Superior temporal gyrus (tissue), 1 donor: ENCODE data around the gene ODAD2.

Experiments
- DNase-seq: peaks from one replicate; pipeline ENCODE4 v3.0.0-alpha.2; 2016; ENCODE audit errors: extremely low spot score

ODAD2 gene

DNA sequence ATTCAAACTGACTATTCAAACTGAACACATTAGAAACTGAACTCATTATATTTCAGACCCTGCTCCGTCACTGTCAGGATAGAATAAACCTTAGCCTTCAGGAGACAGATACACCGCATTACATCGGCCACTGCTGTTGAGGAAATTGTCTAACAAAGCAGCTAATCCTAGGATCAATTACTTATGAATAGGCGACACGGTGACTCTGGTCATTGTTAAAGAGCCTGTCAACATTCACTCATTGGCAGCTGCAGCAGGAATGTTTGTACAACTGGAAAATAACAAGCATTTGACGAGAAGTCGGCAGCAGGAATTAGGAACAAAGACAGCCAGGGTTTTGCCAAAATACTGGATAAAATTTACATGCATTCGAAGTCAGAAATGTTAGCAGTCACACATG, 141.3 kb downstream of the ODAD2 start:
- no peak for DNase-seq

DNA sequence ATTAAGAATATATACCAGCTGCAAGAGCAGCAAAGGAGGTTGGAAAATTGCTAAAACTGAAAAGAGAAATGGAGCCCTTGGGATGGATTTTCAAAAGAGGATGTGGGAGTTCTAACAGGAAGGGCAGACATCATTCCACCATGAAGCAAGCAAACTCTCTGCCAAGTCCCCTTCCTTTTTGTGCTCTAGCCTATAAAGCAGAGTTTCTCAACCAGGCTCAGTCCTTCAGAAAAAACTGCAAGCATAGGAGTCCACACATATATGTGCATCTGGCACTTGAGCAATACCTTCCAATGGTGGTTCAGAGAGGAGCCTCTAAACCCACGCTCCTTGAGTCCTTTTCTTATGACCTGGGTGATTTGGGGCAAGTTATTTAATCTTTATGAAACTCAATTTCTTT, 154.7 kb downstream of the ODAD2 start:
- DNase-seq = no peak

DNA sequence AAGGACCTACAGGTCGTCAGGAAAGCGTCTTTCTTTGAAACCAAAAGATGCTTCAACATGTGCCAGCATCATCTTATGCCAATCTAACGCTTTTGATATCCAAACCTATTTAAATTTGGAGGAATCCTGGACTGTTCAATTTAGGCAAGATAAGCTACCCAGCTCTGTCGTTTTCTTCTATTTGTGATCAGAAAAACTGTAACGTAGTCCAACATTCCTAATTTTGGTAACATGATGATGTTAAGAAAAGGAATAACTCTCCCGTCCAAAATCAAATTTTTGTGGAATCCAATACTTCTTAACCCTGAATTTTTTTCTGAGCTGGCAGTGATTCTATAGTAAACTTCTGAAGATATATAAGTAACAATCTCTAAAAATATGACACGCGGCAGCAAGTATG, 160.0 kb downstream of the ODAD2 start:
- no peak for DNase-seq

DNA sequence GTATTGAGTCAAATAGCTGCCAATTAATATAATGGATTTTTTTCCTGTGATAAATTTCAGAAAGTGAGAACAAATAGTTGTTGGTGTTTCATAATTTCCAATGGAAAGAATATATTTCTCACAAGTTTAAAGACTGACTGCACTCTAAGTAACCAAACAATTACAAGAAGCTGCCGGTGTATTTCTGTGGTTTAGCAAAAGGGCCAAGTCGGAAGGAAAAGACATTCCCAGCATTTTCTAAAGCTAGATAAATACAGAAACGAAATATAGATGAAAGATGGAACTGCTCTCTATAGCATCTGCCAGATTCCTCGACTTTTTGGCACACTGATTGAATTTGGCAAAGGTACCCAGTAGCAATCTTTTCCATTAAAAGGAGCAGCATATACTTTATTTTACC, 160.5 kb downstream of the ODAD2 start:
- DNase-seq = no peak

DNA sequence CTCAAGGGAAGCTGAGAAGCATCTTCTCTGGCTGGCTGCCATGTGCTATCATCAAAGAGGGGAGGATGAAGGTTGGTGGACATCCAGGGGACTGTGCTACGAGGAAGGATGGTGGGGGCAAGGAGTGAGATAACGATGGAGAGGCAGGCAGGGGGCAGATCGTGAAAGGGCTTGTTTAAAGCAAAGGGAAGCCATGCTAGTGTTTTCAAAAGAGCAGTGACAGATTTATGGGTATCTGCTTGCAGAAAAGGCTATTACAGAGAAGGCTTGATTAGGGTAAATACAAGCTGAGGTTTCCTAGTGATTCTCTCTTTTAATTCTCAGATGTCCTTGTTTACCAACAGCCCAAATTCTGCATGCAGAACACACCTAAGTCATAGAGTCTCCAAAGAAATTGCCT, 164.4 kb downstream of the ODAD2 start:
- no peak for DNase-seq

DNA sequence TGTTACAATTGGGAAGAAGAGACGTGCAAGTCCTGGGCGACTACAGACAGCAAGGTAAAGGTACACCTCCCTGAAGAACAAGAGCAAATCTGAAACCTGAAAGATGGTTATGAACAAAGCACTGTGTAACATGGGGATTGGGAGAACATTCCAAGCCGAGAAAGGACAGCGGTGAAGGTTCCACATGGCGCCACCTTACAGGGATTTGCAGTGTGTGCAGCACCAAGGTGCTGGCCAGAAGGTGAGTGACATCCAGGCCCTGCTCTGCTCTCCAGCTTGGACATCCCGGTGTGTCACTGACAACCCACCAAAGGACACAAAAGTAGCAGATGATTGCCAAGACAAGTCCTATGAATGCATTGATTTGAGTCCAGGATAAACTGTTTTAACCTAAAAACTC, 165.1 kb downstream of the ODAD2 start:
- DNase-seq = no peak

DNA sequence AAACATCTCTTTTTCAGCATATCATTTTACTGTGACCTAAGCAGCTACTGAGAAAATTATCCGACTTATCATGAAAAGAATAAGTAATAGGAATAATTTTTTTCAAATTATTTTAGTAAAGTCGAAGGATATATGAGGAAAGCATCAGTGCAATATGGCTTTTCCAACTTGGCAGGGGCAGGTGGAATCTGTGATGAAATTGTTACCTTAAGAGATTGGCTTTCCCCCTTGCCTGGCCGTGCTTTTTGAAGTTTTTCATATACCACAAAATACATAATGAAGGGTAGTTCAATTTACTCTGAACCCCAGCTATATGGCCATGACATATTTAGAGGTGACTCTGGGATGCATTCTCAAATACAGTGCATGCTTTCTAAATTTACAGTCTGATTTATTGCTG, 166.1 kb downstream of the ODAD2 start:
- DNase-seq = no peak

DNA sequence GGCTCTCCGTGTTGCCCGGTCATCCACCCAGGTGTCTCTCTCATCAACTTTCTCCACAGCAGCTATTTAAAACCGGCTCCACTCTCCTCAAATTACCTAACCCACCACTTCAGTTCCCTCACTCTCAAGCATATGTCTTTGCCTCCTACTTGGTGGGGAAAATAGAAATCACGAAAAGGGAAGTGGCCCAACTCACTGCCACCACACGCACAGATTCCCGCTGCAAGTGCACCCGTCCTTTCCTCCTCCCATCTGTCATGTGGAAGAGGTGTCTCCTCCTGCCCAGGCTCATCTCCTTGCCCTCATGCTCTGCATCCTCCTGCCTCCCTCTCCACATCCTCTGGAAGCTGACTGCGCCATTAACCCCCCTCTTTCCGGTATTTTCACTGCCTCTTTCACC, 172.5 kb downstream of the ODAD2 start:
- DNase-seq = no peak

DNA sequence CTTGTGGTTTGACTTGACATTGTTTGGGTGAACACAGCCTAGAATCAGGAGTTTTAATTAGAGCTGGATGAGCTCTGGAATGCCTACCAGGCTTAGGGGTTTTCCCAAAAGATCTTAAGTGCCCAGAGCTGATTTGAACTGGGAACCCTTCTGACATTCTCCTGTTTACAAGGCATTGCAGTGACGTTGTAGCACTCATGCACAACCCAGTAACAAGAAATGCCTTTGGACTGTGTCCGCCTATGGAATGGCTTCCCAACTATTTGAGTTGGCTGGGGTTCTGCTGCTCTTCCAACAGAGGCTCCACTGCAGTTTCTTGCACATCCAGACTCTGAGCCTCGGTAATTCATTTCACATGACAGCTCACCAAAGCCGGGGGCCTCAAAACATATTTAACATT, 176.6 kb downstream of the ODAD2 start:
- DNase-seq = no peak

DNA sequence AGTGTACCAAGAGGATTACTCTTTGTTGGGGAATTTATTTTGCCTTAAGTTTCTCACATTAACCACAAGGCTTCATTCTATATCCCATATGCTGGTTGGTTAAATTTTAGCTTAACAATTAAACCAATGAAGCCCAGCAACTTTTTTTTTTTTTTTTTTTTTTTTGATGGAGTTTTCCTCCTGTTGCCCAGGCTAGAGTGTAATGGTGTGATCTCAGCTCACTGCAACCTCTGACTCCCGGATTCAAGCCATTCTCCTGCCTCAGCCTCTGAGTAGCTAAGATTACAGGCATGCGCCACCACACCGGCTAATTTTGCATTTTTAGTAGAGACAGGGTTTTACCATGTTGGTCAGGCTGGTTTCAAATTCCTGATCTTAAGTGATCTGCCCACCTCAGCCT, 178.2 kb downstream of the ODAD2 start:
- DNase-seq = no peak

DNA sequence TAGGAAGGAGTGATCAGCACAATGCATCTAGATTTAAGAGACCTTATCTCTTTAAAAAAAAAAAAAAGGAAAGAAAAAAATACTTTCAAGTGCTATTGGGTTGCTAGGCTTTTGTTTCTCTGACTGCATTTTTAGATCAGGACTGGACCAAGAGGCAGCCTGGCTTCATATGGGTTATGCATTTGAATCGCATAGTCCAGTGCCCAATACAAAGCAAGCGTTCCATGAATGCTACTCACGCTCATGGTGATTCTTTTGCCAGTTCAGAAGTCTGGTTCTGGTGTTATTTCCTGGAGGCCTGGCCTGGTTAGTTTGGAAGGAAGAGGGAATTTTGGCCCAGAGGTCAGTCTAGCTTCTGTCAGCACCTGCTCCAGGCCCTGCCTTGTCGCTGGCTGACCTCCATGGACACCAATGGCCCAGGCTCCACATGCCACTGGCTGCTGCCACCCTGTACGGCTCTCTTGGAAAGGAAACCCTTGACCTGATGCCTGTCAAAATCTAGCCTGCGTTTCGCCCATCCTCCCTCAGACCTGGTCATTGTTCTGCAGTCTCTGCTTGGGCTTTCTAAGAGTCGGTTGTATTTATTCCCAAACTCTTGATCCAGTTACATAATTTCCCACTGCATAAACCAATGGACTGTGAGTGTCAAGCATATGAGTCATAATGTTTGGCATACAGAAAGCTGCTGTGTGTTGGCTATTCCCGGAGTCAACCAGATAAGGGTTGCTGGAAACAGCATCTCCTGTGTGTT, 178.9 kb downstream of the ODAD2 start:
- DNase-seq = peak; percentile 19

DNA sequence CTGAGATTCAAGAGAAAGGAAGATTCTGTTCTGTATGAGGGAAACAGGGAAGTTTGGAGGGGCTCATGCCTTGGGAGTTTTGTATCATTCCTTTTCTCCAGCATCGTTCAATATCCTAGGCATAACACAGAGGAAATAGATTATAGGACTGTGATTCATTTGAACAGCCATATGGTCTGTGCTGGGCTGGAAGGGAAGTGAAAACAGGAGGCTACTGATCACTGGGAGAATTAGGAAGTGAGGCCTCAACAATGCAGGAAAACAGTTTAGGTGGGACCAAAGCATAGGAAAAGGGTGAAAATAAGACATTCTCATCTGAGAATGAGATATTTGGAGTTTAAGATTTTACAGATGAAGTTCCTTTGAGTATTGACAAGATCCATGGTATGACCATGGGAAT, 182.6 kb downstream of the ODAD2 start:
- no peak for DNase-seq

DNA sequence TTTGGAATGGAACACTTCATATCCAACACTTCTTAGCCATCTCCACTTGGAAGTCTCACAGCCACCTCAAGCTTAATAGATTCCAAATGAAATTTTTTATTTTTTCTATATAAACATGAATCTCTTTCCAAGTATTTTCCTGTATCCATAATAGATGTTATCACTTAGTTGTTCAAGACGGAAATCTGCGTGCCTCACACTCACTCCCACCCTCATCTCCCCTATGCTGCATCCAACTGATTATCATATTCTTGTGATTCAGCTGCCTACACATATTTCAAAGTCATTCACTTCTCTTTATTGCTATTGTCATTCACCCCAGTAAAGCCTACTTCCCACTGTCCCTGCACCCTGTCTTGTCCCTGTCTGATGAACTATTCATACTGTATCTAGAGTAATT, 183.0 kb downstream of the ODAD2 start:
- DNase-seq = no peak

DNA sequence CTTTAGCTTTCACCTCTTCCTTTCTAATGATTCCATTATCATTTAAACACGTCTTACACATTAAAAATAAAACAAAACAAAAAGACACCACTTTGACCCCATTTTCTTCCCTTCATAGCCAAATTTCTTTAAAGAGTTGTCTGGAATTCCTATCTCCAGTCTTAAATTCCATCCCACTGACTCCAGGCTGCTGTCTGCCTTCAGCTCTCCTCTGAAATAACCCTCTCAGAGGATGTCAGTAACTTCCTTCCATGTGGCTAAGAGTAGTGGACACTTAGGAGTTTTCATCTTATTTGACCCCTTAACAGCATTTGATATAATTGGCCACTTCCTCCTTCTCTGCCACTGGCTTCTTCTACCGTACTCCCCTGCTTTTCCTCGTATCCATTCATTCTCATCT, 183.6 kb downstream of the ODAD2 start:
- no peak for DNase-seq

DNA sequence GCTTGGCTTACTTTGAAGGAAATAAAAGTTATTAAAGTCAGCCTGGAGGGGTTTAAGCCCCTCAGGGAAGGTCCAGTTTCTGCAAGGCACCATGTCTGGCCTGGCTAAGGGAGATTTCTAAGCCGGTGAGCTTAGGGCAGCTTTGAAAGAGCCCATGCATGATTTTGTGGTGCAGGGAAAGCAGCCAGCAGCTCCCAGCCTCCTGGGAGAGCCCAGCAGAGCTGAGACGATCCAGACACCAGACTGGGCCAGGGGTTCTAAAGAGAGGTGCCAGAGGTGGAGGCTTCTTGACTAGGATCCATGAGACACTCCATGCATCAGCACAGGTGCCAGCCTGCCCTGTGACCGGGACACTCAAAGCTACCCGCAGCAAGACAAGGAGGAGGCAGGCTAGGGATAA, 193.7 kb downstream of the ODAD2 start:
- no peak for DNase-seq

DNA sequence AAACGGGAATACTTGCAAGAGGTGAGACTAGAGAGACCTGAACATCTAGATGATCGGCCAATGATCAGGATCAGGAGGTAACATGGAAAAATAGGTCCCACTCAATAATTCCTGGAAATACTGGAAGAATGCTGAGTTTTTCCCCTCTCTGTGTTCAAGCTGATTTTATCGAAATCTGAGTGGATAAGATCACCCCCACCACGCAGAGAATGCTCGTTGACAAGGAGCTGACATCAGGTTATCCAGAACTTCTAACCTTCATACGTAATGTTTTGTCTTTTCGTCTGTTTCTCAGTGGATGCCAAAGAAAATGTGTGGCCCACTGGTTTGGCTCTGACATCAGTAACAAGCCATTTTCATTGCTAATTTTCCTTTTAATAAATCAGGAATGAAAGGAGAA, 194.7 kb downstream of the ODAD2 start:
- DNase-seq = no peak

DNA sequence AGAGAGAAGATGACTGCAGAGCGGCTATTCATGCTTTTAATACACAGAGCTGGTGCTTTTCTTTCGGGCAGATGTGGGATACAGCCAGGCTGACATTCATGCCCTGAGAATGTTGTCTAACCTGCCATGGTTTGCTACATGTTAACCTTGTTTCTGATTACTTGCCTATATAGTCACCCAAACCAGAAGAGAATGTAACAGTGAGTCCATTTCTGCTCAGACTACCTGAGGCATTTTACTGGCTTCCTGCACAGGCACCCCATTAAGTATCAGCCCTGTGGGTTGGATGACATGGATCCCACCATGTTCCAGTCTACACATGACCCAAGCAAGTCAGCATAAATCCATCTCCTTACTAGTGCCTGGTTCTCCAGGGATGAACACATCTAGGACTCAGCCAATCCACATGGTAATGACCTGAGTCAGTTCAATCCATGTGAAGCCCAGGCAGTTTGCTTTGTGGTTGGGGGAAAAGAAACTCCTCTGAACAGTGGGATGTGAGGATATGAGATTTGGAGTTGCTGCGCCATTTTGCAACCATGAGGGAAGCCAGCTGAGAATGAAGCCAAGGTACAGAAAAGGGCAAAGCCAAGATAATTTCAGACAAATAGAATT, 197.6 kb downstream of the ODAD2 start:
- DNase-seq = no peak

DNA sequence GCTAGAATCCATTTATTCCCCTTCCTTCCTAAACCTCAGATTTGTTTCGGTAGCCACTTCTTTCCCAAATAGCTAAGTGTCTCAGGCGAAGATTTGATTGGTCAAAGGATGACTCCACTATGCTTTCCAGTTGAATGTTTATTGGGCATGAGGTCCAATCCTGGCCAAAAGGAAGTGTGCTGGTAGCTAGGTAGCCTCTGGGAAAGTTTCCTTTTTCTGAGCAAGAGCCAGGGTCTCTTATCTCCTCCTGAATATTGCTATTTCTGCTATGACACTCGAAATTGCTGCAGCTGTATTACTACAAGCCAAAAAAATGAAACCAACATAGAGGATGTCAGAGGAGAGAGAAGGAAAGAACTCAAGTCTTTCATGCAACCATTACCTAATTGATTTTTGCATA, 199.8 kb downstream of the ODAD2 start:
- DNase-seq = no peak

DNA sequence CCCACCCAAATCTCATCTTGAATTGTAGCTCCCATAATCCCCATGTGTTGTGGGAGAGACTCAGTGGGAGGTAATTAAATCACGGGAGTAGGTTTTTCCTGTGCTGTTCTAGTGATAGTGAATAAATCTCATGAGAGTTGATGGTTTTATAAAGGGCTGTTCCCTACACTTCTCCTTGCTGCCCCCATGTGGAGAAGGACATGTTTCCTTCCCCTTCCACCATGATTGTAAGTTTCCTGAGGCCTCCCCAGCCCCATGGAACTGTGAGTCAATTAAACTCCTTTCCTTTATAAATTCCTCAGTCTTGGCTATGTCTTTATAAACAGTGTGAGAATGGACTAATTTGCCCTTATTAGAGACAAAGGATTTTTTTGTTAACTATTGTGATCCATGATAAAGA, 204.7 kb downstream of the ODAD2 start:
- DNase-seq = no peak

DNA sequence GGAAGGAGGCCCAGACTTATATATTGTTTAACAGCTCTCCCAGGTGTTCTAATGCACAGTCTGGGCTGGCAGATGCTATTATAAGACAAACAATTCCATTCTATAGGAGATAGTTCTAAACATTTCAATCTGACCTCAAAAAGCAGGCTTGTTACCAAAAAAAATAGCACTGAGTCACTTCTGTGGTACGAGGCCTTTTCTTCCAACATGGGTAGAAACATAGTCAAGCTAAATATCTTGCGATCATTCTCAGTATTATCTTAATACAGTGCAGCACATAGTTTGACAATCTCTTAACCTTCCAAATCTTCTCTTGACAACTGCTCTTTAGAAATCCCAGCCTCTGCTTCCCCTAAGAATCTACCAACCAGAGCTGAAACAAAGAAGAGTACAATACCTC, 206.7 kb downstream of the ODAD2 start:
- no peak for DNase-seq

DNA sequence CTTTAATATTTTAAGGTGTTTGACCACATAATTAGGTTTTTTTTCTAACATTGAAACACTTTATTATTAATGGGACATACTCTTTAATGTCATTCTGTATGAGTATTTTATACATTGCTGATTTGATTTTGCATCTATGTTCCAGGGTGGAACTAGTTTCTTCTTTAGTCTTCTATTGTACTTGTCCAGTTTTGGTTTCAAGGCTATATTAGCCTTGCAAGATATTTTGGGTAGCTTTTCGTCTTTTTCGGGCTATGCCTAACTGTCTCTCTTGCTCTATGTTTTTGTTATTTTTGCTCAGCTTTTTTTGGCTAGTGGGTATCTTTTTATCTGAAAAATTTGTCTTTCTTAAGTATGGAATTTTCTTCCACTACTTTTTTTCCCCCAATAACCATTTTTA, 214.6 kb downstream of the ODAD2 start:
- no peak for DNase-seq

DNA sequence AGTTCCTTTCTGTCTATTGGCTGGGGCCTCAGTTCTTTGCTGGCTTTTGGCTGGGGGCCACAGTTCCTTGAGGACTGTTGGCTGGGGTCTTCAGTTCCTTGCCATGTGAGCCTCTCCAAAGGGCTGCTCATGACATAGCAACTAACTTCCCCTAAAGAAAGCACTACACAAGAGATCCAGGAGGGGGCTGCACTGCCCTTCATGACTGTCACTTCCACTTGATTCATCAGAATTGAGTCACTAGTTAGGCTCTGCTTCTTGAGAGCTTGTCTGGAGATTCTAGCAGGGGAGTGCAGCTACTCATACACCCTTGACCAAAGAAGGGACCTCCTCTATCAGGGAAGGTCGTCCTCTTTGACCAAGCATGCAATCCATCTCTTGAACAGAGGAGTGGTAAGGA, 215.2 kb downstream of the ODAD2 start:
- DNase-seq = no peak

DNA sequence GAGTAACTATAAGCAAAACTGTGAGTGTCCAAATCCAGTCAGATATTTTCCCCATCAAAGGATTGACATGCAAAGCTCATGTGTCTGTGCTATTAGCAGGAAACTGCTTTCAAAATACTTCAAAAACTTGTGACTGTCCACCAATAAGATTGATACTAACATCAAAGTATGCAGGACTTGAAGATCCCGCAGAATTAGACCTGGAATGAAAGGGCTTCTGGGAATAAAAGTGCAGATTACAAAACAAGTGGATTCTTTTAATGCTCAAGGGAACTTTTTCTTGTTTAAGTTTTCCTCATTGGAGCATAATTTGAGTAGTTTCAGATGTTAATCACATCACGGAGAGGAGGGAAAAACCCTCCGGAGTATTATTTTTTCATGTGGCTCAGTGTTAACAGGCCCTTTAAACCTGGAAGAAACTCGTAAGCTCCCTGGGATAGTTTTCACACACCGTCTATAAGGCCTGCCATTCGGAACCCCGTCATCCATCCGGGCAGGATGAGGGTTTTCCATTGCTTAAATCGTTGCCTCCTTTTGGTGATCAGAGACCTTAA, 219.3 kb downstream of the ODAD2 start:
- DNase-seq = no peak

DNA sequence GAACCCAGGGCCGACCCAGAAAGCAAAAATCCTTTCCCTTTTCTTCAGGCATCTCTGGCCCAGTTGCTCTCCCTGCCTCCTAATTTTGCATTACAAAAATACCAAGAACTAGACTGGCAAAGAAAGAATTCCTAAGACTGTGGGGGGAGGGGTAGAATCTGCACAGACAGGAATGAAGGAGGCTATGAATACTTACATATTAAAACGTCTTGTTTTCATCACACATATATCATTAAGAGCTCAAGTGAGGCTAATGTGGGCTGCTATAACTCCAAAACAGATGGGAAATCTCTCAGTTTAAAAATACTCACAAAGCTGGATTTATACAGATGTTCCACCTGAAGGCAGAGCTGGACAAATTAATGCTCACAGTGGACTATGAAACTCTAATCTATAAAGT, 224.0 kb downstream of the ODAD2 start:
- no peak for DNase-seq
